ENCODE data around the gene FXYD5. TPM values are rescaled to one million over a fixed set of nuclear protein-coding genes. Genes with fewer than 3 reads are reported as not detected.
A peak's percentile ranks its signal among the peaks of the same experiment; 100 is the strongest.

FXYD5 gene
- total RNA-seq, 1 experiment from 2014 or later = 100 TPM

DNA sequence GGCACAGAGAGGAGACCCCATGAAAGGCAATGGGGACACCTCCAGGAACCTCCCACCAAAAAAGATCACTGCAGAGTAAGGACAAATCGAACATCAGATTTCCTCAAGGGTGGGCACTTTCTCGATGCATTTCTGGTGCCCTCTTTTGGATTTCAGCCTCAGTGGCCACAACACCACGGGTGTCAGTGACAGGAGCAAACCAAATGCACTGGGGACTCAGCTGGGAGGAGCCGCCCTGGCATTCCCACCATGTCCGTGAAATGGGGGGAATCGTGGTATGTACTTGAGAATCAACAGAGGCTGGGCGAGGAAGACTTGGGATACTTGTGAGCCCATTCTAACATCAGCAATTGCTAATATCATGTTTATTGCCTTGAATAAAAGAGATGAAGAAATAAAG, 57.7 kb downstream of the FXYD5 start:
- peaks cover 13 to 16% of the 10 kb centered on the region in 2 experiments for H3K4me1 Mint-ChIP-seq
- TF ChIP-seq, protein P1, sequence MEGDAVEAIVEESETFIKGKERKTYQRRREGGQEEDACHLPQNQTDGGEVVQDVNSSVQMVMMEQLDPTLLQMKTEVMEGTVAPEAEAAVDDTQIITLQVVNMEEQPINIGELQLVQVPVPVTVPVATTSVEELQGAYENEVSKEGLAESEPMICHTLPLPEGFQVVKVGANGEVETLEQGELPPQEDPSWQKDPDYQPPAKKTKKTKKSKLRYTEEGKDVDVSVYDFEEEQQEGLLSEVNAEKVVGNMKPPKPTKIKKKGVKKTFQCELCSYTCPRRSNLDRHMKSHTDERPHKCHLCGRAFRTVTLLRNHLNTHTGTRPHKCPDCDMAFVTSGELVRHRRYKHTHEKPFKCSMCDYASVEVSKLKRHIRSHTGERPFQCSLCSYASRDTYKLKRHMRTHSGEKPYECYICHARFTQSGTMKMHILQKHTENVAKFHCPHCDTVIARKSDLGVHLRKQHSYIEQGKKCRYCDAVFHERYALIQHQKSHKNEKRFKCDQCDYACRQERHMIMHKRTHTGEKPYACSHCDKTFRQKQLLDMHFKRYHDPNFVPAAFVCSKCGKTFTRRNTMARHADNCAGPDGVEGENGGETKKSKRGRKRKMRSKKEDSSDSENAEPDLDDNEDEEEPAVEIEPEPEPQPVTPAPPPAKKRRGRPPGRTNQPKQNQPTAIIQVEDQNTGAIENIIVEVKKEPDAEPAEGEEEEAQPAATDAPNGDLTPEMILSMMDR (conservative IDR thresholded peaks at IDR 0.05) = no peak
- 0 out of 2 replicates have a peak, but pooled peaks cover 2% of the 10 kb centered on the region for H3K4me1 ChIP-seq (ENCODE audit: insufficient read depth, low read length)
- H3K23me2 ChIP-seq (ENCODE audit: insufficient read length, low read depth, low read length, poor library complexity, severe bottlenecking) = no peaks in the 10 kb centered on the region
- H3K79me1 ChIP-seq (ENCODE audit: insufficient read depth, low read depth, low read length, poor library complexity, severe bottlenecking) = no peaks in the 10 kb centered on the region
- H4K91ac ChIP-seq (ENCODE audit: insufficient read length, low read depth, low read length) = no peak overlapping the region
- no peak overlapping the region for H3K4me2 ChIP-seq (ENCODE audit: insufficient read depth, insufficient read length, low read length)
- H4K8ac ChIP-seq (replicated peaks; ENCODE audit: insufficient read length, low read depth, low read length) = no peak overlapping the region
- no peaks in the 10 kb centered on the region for H3K27me3 ChIP-seq (ENCODE audit: insufficient read depth, low read length)
- H3K4me3 Mint-ChIP-seq = no peak overlapping the region
- H3K36me3 Mint-ChIP-seq (ENCODE audit: insufficient read depth in 1 of 3, low read depth in 3 of 3) = no peaks in the 10 kb centered on the region
- no peak overlapping the region for H4K5ac ChIP-seq (ENCODE audit: insufficient read length, low read depth, low read length)
- no peak overlapping the region for H2AFZ ChIP-seq (ENCODE audit: low read length)
- H2BK12ac ChIP-seq (ENCODE audit: insufficient read length, low read depth, low read length) = no peak overlapping the region
- no peak overlapping the region for H2BK15ac ChIP-seq (ENCODE audit: low read depth, low read length)
- H2BK120ac ChIP-seq (ENCODE audit: low read depth, low read length, poor library complexity, severe bottlenecking) = no peak overlapping the region
- H2AK5ac ChIP-seq (ENCODE audit: insufficient read length, low read length) = no peak overlapping the region
- H3K4ac ChIP-seq (ENCODE audit: low read depth, low read length) = no peak overlapping the region
- H4K20me1 ChIP-seq (ENCODE audit: control insufficient read depth, insufficient read depth, insufficient read length) = no peaks in the 10 kb centered on the region
- no peak overlapping the region for H2BK20ac ChIP-seq (ENCODE audit: low read depth, low read length, poor library complexity, severe bottlenecking)
- peaks cover 0 to 2% of the 10 kb centered on the region in 2 experiments; a peak in 3 of 5 replicates for H3K9me3 Mint-ChIP-seq
- no CpG with 5 or more reads among the region's 7 CpGs for WGBS (ENCODE audit: extremely low coverage, insufficient read length, low lambda C conversion rate)
- H3K14ac ChIP-seq (ENCODE audit: insufficient read depth, low read length) = no peak overlapping the region
- H3K18ac ChIP-seq (ENCODE audit: insufficient read length, low read depth, low read length) = no peak overlapping the region
- no peak for DNase-seq
- H3K9ac ChIP-seq (ENCODE audit: extremely low read depth, insufficient read length, low read length) = no peak overlapping the region
- H3T11ph ChIP-seq (ENCODE audit: low read length) = no peak overlapping the region
- no peaks in the 10 kb centered on the region for H3K9me3 ChIP-seq (ENCODE audit: control insufficient read depth, low read depth, low read length)
- H3K56ac ChIP-seq (ENCODE audit: insufficient read length, low read depth, low read length) = no peak overlapping the region
- peak overlapping the region in 2 of 3 experiments; percentile 56 to 57; a peak in 3 of 7 replicates for H3K27ac Mint-ChIP-seq
- no peak overlapping the region for H2BK5ac ChIP-seq (ENCODE audit: insufficient read length, low read length)
- no peak overlapping the region for H3K23ac ChIP-seq (ENCODE audit: insufficient read length, low read depth, low read length)
- H3K27me3 Mint-ChIP-seq (ENCODE audit: low read depth) = peaks cover 1% of the 10 kb centered on the region
- no peaks in the 10 kb centered on the region for H3K79me2 ChIP-seq (ENCODE audit: insufficient read depth, low read length)
- no peak overlapping the region for H3K27ac ChIP-seq (ENCODE audit: insufficient read length, low read depth, low read length)
